Measurements from ENCODE around the gene TTYH1.

GRCh38 chr19:54366811-54367210 lies 48.5 kb upstream of the TTYH1 start:
- TF ChIP-seq POLR2A (IDR thresholded peaks at IDR 0.05; ENCODE audit: low read length) (no peak), GATA1 (IDR thresholded peaks at IDR 0.05; ENCODE audit: low read depth, low read length) (no peak)

Measured in erythroblast (primary cell).